Mesodermal cell (in vitro differentiated cells): ENCODE measurements around the gene SYNE2.

Experiments used
- H3K27ac ChIP-seq: 2 replicates; pipeline ENCODE4 v1.7.0; 2013; ENCODE audit warnings: mild to moderate bottlenecking, low read depth, low read length, moderate library complexity; ENCODE audit not compliant: severe bottlenecking
- H3K36me3 ChIP-seq: 2 replicates; pipeline ENCODE4 v1.7.1; 2013; ENCODE audit warnings: mild to moderate bottlenecking, low read length, moderate library complexity; ENCODE audit not compliant: control insufficient read depth, insufficient read depth
- H3K4me1 ChIP-seq: one replicate; pipeline ENCODE4 v1.7.1; 2013; ENCODE audit warnings: mild to moderate bottlenecking, low read length; ENCODE audit not compliant: insufficient read depth, control insufficient read depth, poor library complexity, severe bottlenecking
- H3K4me3 ChIP-seq: 2 replicates; pipeline ENCODE4 v1.7.0; 2013; ENCODE audit warnings: low read length, control low read depth, mild to moderate bottlenecking; ENCODE audit not compliant: insufficient read depth, poor library complexity, severe bottlenecking; ENCODE audit errors: extremely low read depth
- H3K9me3 ChIP-seq: 2 replicates; pipeline ENCODE4 v1.7.1; 2013; ENCODE audit warnings: mild to moderate bottlenecking, low read length, moderate library complexity; ENCODE audit not compliant: control insufficient read depth
- WGBS, 2 experiments: methylation state at CpG; one replicate each; pipeline ENCODE4 v1.1.5; 2013; ENCODE audit warnings: missing lambda C conversion rate in 2 of 2; ENCODE audit not compliant: insufficient coverage in 2 of 2; 5-methylcytosine and 5-hydroxymethylcytosine counted together

The SYNE2 gene

GRCh38 chr14:63960926-63961567, 108.2 kb downstream of the SYNE2 start:
- 76 to 80% methylated on average over 1 to 2 of the region's 2 CpGs for WGBS, 2 experiments
- no peak overlapping the region for H3K4me3 ChIP-seq
- no peak overlapping the region for H3K27ac ChIP-seq
- no peaks in the 10 kb centered on the region for H3K9me3 ChIP-seq
- H3K36me3 ChIP-seq = no peaks in the 10 kb centered on the region
- H3K4me1 ChIP-seq = no peaks in the 10 kb centered on the region

GRCh38 chr14:63962906-63963305, 110.1 kb downstream of the SYNE2 start:
- Histone ChIP-seq H3K9me3 (no peaks in the 10 kb centered on the region), H3K4me1 (no peaks in the 10 kb centered on the region), H3K36me3 (no peaks in the 10 kb centered on the region), H3K27ac (no peak overlapping the region), H3K4me3 (no peak overlapping the region)
- WGBS, 2 experiments = no CpG with 5 or more reads among the region's 2 CpGs

- Histone ChIP-seq H3K4me1 (no peaks in the 10 kb centered on the region), H3K36me3 (no peaks in the 10 kb centered on the region), H3K27ac (no peak overlapping the region), H3K9me3 (no peaks in the 10 kb centered on the region), H3K4me3 (no peak overlapping the region)
- WGBS, 2 experiments = 90% methylated on average over 2 of the region's 2 CpGs; no CpG with 5 or more reads in 1 of the 2 experiments
These were observed 110.6 kb downstream of the SYNE2 start for GRCh38 chr14:63963439-63963838.

- Histone ChIP-seq H3K36me3 (no peaks in the 10 kb centered on the region), H3K9me3 (no peaks in the 10 kb centered on the region)
- WGBS, 2 experiments = 100% methylated on average over 1 of the region's 2 CpGs
These were observed 111.3 kb downstream of the SYNE2 start for GRCh38 chr14:63964113-63964512.

GRCh38 chr14:63966407-63966806, 113.6 kb downstream of the SYNE2 start:
- Histone ChIP-seq H3K9me3 (no peaks in the 10 kb centered on the region), H3K4me3 (no peak overlapping the region), H3K27ac (no peak overlapping the region), H3K36me3 (no peaks in the 10 kb centered on the region), H3K4me1 (no peaks in the 10 kb centered on the region)
- 96 to 97% methylated on average over 4 of the region's 5 CpGs for WGBS, 2 experiments

More at GRCh38 chr14:63964113-63964512, 111.3 kb downstream of the SYNE2 start:
- Histone ChIP-seq H3K4me1 (no peaks in the 10 kb centered on the region), H3K27ac (no peak overlapping the region), H3K4me3 (no peak overlapping the region)

GRCh38 chr14:63972323-63972932, 119.6 kb downstream of the SYNE2 start:
- WGBS, 2 experiments = 87 to 94% methylated on average over 2 of the region's 3 CpGs
- Histone ChIP-seq H3K4me1 (no peaks in the 10 kb centered on the region), H3K9me3 (no peaks in the 10 kb centered on the region), H3K4me3 (no peak overlapping the region), H3K36me3 (no peaks in the 10 kb centered on the region), H3K27ac (no peak overlapping the region)

- Histone ChIP-seq H3K4me3 (no peak overlapping the region), H3K27ac (no peak overlapping the region), H3K4me1 (no peaks in the 10 kb centered on the region), H3K9me3 (no peaks in the 10 kb centered on the region), H3K36me3 (no peaks in the 10 kb centered on the region)
- 90 to 100% methylated on average over 4 of the region's 5 CpGs for WGBS, 2 experiments
These were observed 121.4 kb downstream of the SYNE2 start for GRCh38 chr14:63974176-63974575.

GRCh38 chr14:63981569-63981968, 128.8 kb downstream of the SYNE2 start:
- no peaks in the 10 kb centered on the region for H3K9me3 ChIP-seq
- H3K4me1 ChIP-seq = no peaks in the 10 kb centered on the region
- H3K36me3 ChIP-seq = no peaks in the 10 kb centered on the region
- 88% methylated on average over 2 of the region's 4 CpGs; no CpG with 5 or more reads in 1 of the 2 experiments for WGBS, 2 experiments
- no peak overlapping the region for H3K4me3 ChIP-seq
- H3K27ac ChIP-seq = no peak overlapping the region

GRCh38 chr14:63982156-63982555, 129.4 kb downstream of the SYNE2 start:
- Histone ChIP-seq H3K36me3 (no peaks in the 10 kb centered on the region), H3K4me3 (no peak overlapping the region), H3K4me1 (no peaks in the 10 kb centered on the region), H3K9me3 (no peaks in the 10 kb centered on the region), H3K27ac (no peak overlapping the region)
- 90 to 100% methylated on average over 1 of the region's 3 CpGs for WGBS, 2 experiments

GRCh38 chr14:63982629-63983028, 129.8 kb downstream of the SYNE2 start:
- Histone ChIP-seq H3K4me3 (no peak overlapping the region), H3K27ac (no peak overlapping the region), H3K36me3 (no peaks in the 10 kb centered on the region), H3K4me1 (no peaks in the 10 kb centered on the region), H3K9me3 (no peaks in the 10 kb centered on the region)
- 96 to 100% methylated on average over 1 to 3 of the region's 3 CpGs for WGBS, 2 experiments
